NCI-H2029 (cell line): ENCODE results near the gene IL24.

Source experiments
- DNase-seq: peaks from one replicate; lab custom pipeline; 2025; lab: John Stamatoyannopoulos, UW

Gene IL24

GRCh38 chr1:206953126-206953525, 55.9 kb downstream of the IL24 start:
- no peak for DNase-seq

DNA sequence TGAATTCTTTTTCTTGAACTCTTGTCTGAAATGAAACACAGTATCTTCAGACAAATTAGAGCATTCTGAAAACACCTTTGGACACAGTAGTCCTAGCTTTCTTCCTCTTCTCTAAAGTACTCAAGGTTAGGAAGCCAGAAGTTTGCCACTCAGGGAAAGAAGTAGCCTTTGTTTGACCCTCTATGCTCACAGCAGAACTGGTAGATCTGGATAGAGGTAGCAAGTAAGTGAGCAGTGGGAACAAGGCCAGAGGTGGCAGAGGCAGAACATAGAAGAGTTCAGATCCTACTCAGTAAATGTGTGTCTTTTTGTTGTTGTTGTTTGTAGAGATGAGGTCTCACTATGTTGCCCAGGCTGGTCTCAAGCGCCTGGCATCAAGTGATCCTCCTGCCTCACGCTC, 56.4 kb downstream of the IL24 start:
- DNase-seq = no peak
